NCI-H1436 treated with DMSO at 0.1 percent for 48 hours (cell line): ENCODE results near the gene RPL4.
"Not testable (repeated sequence)": the region's sequence is repeated elsewhere in the genome, so short reads cannot be mapped to it uniquely, and the experiment has no call there.

Experiments used
- DNase-seq: peaks from one replicate; lab custom pipeline; 2025; lab: John Stamatoyannopoulos, UW

Gene RPL4

DNA sequence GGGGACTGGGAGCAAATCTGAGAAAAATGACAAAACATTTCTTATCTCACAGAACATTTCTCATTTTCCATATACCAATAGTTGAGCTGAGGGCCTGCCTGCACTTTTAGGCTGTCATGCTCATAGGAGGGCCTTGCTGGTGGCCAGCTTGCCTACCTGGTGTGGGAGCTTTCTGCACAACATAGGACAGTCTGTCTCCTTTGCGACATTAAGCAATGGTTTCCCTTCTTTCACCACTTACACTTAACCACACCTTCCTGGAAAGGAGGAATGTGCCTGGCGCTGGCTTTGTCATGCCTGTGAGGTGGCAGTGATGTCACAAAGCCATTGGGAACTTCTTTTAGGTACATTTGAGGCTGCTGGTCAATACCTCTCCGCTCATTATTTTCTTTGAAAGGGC lies 12.8 kb downstream of the RPL4 start:
- DNase-seq: no peak

DNA sequence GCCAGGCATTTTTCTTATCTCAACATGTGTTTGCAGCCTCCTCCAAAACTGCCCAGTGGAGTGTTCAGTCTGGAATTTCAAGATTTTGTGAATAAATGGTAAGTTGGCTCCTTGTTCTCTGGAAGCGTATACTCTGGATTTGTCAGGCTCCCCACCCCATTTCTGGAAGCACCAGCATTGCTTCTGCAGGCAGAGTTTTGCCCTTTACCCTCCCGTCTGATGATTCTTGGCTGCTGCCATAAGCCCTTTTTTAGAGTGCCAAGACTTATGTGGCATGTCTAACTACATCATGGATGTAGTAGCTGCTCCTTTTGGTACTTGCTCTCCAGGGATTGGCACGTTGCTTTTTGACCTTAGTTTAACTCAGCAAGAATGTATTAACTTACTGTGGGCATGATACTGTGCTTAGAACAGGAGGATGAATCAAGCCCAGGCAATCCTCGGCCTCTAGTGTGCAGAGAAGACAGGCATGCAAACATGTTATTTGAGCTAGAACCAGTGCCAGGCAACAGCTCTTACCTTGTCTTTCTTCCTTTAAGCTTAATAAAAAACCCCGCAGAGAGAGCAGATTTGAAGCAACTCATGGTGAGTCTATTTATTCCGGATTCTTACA lies 15.4 kb downstream of the RPL4 start:
- DNase-seq: no peak

GRCh38 chr15:66488525-66488924 lies 16.1 kb downstream of the RPL4 start:
- DNase-seq: no peak

DNA sequence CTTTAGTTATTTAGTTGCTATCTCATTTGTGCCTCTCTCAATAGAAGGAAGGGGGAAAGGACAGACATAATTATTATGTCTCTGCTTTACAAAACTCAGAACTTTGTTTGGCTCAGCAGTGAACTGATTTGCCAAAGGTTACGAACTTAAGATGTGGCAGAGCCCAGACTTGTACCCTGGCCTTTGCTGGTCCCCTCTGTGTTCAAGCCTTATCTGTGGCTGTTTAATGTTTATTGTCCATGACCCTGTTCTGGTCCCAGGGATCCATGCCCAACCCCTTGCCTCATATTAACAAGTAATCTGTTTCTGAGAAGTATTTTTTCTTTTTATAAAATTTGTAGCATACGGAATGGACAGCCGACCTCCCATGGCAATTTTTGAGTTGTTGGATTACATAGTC lies 17.8 kb downstream of the RPL4 start:
- no peak for DNase-seq

DNA sequence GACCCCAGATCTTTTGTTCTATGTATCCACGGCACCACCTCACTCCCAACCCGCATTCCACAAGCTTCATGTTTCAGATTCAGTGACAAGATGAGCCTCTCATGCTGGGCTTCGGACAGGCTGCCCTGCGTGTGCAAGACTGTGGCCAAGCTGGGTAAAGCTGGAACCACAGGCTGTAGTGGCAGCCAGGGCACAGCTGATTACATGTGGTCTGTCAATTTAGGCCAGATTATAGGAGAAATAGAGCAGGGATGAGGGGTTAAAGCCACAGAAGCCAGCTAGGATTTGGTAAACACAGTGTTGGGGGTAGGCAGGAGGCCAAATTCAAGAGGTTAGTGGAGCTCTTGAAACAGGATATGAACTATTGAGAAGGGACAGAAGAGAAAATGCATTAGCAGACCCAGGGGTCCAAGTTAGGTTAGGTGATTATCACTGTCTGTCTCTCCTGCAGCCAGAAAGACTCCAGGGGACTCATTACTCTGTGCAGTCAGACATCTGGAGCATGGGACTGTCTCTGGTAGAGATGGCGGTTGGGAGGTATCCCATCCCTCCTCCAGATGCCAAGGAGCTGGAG lies 20.0 kb downstream of the RPL4 start:
- no peak for DNase-seq

GRCh38 chr15:66483131-66483566 lies 21.5 kb downstream of the RPL4 start:
- no peak for DNase-seq

GRCh38 chr15:66482539-66482938 lies 22.1 kb downstream of the RPL4 start:
- no peak for DNase-seq

- no peak for DNase-seq
Measured at GRCh38 chr15:66481107-66481856, 23.4 kb downstream of the RPL4 start.

DNA sequence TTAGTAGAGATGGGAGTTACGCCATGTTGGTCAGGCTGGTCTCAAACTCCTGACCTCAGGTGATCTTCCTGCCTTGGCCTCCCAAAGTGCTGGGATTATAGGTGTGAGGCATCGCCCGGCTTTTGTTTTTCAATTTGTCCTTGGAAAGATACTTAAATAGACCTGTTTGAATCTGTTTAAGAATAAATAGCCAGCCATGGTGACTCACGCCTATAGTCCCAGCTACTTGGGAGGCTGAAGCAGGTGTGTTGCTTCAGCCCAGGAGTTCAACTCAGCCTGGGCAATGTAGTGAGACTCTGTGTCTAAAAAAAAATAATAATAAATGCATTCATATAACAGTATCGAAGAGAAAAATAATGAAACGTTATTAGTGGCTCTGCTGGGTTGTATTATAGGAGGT lies 24.4 kb downstream of the RPL4 start:
- DNase-seq: no peak

GRCh38 chr15:66477011-66477410 lies 27.6 kb downstream of the RPL4 start:
- DNase-seq: no peak

- no peak for DNase-seq
Measured at GRCh38 chr15:66476535-66476934, 28.1 kb downstream of the RPL4 start.

DNA sequence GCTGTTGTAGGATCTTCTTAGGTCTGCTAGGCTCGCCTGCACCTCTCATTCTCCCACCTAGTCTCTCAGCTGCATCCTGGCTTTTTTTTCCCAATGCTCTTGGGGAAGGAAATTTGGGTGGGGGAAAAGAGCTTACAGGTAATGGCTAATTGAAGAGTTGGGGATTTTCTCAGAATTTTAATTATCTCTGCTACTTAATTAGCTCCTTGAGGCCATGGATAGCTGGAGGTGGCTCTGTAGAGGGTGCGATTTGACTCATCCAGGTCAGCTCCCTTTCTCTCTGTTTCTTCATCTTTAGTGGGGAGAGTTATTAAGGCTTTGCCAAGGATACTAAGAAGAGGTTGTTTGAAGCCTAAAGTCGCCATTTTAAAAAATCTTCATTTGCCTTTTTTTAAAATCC lies 29.7 kb downstream of the RPL4 start:
- no peak for DNase-seq

GRCh38 chr15:66474135-66474534 lies 30.5 kb downstream of the RPL4 start:
- no peak for DNase-seq

DNA sequence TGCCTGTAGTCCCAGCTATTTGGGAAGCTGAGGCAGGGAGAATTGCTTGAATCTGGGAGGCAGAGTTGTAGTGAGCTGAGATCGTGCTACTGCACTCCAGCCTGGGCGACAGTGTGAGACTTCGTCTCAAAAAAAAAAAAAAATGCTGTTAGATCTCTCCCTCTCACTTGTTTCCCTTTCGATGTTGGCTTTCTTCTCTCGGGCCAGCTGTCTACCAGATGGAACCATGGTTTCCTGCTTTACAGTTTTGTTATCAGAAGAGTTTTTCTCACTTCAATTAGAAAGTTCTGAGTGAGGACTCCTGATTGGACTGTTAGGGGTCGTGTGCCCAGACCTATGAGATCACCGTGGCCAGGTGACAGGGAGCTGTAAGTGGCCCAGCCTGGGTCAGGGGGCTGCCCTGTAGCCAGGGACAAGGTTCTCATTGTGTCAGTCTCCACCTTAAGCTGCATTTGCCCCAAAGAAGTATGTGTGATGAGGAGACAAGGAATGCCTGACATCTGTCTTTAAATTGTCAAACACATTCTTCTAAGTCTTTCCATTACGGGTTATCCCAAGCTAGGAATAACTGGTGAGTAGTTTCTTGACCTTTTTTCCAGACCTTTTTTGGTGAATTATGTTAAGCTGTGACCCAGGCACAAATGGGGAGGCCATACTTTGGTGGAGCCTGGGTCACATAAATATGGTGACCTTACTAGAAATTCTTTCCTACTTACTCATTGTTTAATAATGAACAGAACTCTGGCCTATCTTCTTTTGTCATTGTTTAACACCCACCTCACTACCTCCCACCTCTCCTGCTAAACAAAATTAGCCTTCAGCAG lies 32.3 kb downstream of the RPL4 start:
- no peak for DNase-seq

GRCh38 chr15:66470825-66471224 lies 33.8 kb downstream of the RPL4 start:
- not testable (repeated sequence) for DNase-seq

GRCh38 chr15:66467162-66468040 lies 37.3 kb downstream of the RPL4 start:
- not testable (repeated sequence) for DNase-seq

DNA sequence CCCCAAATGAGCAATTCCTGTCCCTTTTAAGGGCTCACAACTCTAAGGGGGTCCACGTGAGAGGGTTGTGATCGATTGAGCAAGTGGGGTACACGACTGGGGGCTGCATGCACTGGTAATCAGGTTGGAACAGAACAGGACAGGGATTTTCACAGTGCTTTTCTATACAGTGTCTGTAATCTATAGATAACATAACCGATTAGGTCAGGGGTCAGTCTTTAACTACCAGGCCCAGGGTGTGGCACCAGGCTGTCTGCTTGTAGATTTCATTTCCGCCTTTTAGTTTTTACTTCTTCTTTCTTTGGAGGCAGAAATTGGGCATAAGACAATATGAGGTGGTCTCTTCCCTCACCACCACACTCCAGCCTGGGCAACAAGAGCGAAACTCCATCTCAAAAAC lies 39.4 kb downstream of the RPL4 start:
- not testable (repeated sequence) for DNase-seq

DNA sequence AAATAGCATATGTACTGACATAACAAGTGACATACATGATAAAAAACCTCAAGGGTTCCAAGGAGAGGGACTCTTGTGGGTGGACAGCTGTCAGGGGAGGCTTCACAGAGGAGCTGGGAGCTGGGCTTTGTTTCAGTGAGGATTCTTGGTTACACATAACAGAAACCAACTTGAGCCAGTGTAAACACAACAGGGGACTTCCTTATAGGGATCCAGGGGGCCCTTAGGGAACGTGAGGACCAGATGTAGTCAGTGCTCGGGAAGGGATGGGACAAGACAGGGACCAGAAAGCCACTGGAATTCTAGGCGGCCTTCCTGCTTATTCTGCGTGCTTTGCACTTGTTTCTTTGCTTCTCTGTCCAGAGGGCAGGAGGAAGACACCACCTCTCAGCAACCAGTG lies 42.0 kb downstream of the RPL4 start:
- no peak for DNase-seq

DNA sequence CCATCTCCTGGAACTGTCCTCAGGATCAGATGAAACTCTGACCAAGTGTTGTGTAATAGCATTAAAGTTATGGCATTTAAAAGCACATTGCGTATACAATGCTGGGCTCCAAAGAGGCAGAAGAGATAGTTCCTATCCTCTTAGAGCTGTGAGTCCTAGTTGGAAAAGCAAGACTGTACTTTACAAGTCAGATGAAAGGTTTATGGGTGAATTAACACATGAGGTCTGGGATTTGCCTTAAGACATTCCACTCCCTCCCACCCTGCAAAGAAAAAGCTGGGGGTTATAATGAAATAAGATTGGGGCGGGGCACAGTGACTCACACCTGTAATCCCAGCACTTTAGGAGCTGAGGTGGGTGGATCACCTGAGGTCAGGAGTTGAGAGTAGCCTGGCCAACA lies 42.7 kb downstream of the RPL4 start:
- DNase-seq: no peak

DNA sequence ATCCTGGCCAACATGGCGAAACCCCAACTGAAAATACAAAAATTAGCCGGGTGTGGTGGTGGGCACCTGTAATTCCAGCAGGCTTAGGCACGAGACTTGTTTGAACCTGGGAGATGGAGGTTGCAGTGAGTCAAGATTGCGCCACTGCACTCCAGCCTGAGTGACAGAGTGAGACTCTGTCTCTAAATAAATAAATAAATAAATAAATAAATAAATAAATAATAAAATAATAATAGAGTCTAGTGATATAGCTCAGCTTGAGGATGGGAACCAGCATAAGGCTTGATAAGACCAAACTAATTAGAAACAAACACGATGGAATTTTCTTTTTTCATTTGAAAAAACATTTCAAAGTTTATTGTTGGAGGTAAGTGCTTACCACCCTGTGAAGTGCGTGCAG lies 43.4 kb downstream of the RPL4 start:
- not testable (repeated sequence) for DNase-seq

GRCh38 chr15:66459818-66460615 lies 44.6 kb downstream of the RPL4 start:
- no peak for DNase-seq
